ENCODE data around the gene OPTC.

GRCh38 chr1:203479646-203480045 lies 14.3 kb upstream of the OPTC start:
- TF ChIP-seq CTCF (IDR thresholded peaks at IDR 0.05; ENCODE audit: insufficient read depth, low read length, poor library complexity, severe bottlenecking) (no peak), EZH2phosphoT487 (conservative IDR thresholded peaks at IDR 0.05; ENCODE audit: low read length) (no peak)

All from SU-DHL-6 (cell line).